Activated naive CD8-positive, alpha-beta T cell treated with anti-CD3 and anti-CD28 coated beads, Interleukin-2, amount 50 U/mL, for 24 hours (primary cell): Measurements from ENCODE around the gene TMPRSS7.
"Not testable (repeated sequence)": the region's sequence is repeated elsewhere in the genome, so short reads cannot be mapped to it uniquely, and the experiment has no call there.

ENCODE experiments used
- ATAC-seq: fragments of 150-1000 bp; cut with Tn5 transposase; one replicate; pipeline ENCODE4 v1.10.0; 2021
- DNase-seq: peaks from one replicate; pipeline ENCODE4 v3.0.0; 2021
- H3K27ac Mint-ChIP-seq: one replicate; pipeline ENCODE4 v1.8.0; 2021; ENCODE audit warnings: mild to moderate bottlenecking, mixed read lengths
- H3K27me3 Mint-ChIP-seq: one replicate; pipeline ENCODE4 v1.8.0; 2021; ENCODE audit warnings: mixed read lengths
- H3K36me3 Mint-ChIP-seq: one replicate; pipeline ENCODE4 v1.8.0; 2021; ENCODE audit warnings: low read depth, mixed read lengths
- H3K4me1 Mint-ChIP-seq: one replicate; pipeline ENCODE4 v1.8.0; 2021; ENCODE audit warnings: mixed read lengths
- H3K4me3 Mint-ChIP-seq: one replicate; pipeline ENCODE4 v1.8.0; 2021; ENCODE audit warnings: mild to moderate bottlenecking, moderate library complexity, mixed read lengths
- H3K9me3 Mint-ChIP-seq: one replicate; pipeline ENCODE4 v1.8.0; 2021; ENCODE audit warnings: mixed read lengths

Gene TMPRSS7

DNA sequence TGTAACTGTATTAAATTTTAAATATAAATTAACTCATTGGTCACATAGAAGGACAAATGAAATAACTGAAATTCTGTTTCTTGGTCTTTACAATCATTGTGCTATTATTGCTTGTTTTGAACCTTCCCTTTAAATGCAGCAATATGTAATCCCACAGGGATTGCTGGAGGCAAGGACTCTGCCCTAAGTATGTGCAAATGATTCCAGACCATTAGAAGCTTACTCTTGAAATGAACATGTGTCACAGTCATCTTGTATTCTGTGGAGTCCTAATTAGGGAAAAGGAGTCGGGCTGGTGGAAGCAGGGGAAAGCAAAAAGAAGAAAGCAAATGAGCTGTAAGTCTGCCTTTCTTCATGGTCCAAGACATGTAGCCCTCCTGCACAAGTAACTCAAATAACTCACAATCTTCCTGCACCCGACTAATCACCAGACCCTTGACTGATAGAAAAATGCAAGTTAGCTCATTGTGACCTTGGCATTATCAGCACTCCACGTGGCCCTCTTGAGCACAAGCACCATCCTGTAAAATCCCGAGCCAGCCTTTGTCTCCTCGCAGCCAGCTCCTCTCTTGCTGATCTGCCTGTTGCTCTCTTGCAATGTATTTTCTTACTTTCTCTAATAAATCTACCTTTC is 2.3 kb upstream of the TMPRSS7 start:
- H3K27me3 Mint-ChIP-seq, result peaks cover 1% of the 10 kb centered on the region
- H3K4me1 Mint-ChIP-seq, result no peaks in the 10 kb centered on the region
- DNase-seq (no peak), ATAC-seq (no peak)
- H3K9me3 Mint-ChIP-seq, result no peaks in the 10 kb centered on the region
- no peak overlapping the region for H3K4me3 Mint-ChIP-seq
- H3K36me3 Mint-ChIP-seq, result no peaks in the 10 kb centered on the region
- no peak overlapping the region for H3K27ac Mint-ChIP-seq

DNA sequence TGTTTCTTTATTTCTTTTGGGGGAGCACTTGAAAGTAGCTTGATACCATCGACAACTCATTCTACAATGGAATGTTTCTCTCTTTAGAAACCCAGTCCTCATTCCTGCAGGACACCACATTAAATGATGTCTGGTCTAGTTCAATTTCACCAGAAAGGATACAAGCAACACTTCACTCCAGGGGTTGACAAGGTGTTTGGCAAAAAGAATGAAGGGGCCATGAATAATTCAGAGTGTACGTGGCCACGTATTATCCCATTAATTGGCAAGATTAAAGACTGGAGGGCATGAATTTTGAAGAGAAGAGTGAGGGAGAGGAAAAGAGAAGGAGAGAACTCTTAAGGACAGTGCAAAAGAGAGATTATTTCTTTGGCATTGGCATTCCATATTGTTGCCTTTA is 705 bp downstream of the TMPRSS7 start:
- Mint-ChIP-seq H3K36me3 (no peaks in the 10 kb centered on the region), H3K4me3 (no peak overlapping the region), H3K27me3 (peaks cover 1% of the 10 kb centered on the region), H3K27ac (no peak overlapping the region), H3K9me3 (peaks cover 3% of the 10 kb centered on the region), H3K4me1 (no peaks in the 10 kb centered on the region)
- DNase-seq (no peak), ATAC-seq (no peak)

DNA sequence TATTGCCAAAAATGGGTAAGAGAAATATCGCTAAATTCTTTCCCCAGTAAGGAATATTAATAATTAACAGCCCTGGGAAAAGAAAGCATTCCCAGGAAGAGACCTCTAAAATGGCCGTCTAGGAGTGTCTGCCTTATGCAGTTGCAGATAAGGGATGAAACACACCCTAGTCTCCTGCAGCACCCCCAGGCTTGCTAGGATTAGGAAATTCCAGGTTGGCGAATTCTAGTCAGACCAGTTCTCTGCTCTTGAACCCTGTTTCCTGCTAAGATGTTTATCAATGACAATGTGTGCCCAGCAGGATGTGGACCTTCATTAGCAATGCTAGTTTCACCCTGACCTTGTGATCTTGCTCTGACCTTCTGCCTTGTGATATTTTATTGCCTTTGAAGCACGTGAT is 2.7 kb downstream of the TMPRSS7 start:
- not testable (repeated sequence) for ATAC-seq, H3K4me3 Mint-ChIP-seq, H3K27me3 Mint-ChIP-seq, DNase-seq, H3K27ac Mint-ChIP-seq, H3K9me3 Mint-ChIP-seq, H3K4me1 Mint-ChIP-seq, H3K36me3 Mint-ChIP-seq

DNA sequence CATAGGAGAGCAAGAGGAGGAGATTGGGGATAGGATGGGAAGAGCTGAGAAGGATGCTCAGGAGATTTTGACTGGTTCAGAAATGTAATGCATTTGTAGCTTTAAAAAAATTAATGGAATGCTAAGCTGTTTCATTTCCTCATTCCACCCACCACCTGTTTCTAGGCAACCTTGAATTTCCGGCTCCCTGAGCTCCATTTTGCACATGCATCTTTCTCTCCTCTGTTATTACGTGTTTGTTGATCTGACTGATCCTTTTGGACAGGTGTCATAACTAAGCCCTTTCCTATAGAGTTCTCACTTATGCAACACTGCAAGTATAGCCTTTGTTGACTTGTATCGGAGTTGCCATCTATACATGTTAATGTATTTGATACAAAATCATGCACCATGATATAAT is 4.3 kb downstream of the TMPRSS7 start:
- ATAC-seq (no peak), DNase-seq (no peak)
- H3K27ac Mint-ChIP-seq, result no peak overlapping the region
- H3K9me3 Mint-ChIP-seq, result peaks cover 3% of the 10 kb centered on the region
- H3K36me3 Mint-ChIP-seq, result no peaks in the 10 kb centered on the region
- no peak overlapping the region for H3K4me3 Mint-ChIP-seq
- no peaks in the 10 kb centered on the region for H3K27me3 Mint-ChIP-seq
- H3K4me1 Mint-ChIP-seq, result no peaks in the 10 kb centered on the region

DNA sequence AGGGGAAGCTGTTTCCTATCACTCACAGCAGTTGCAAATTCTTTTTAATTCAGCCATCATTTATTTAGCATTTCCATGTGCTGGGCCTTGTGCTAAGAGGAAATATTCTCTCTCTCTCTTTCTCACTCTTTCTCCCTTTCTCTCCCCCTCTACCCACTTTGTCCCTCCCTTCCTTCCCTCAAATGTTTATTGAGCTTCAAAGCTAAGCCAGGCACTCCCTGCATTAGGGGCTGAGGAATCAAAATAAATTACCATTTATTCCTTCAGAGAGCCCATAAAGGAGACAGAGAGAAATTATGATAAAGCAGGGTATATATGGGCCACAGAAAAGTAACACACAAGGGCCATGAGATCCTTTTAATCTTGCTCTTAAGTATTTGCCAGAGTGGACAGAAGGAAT is 6.8 kb downstream of the TMPRSS7 start:
- ATAC-seq, result no peak
- Mint-ChIP-seq H3K4me1 (no peaks in the 10 kb centered on the region), H3K27ac (no peak overlapping the region), H3K9me3 (peaks cover 3% of the 10 kb centered on the region), H3K27me3 (no peaks in the 10 kb centered on the region), H3K36me3 (no peaks in the 10 kb centered on the region), H3K4me3 (no peak overlapping the region)
- no peak for DNase-seq

DNA sequence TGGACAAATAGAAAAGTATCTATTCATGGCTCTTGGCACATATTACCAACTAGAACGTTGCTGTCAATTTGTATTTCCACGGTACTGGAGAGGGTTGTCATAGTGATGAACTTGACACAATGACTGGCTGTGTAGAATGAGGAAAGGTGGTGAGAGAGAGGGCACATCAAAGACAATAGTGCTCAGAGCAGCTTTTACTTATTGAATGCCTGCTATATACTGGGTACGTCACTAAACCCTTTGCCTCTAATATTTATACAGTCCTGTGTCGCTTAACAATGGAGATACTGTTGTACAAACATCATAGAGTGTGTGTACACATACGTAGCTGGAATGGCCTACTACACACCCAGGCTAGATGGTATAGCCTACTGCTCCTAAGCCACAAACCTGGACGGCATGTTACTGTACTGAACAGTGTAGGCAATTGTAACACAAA is 8.3 kb downstream of the TMPRSS7 start:
- Mint-ChIP-seq H3K36me3 (no peaks in the 10 kb centered on the region), H3K9me3 (no peaks in the 10 kb centered on the region), H3K4me3 (no peak overlapping the region), H3K27me3 (no peaks in the 10 kb centered on the region), H3K27ac (no peak overlapping the region), H3K4me1 (no peaks in the 10 kb centered on the region)
- ATAC-seq (peak; percentile 2), DNase-seq (no peak)

DNA sequence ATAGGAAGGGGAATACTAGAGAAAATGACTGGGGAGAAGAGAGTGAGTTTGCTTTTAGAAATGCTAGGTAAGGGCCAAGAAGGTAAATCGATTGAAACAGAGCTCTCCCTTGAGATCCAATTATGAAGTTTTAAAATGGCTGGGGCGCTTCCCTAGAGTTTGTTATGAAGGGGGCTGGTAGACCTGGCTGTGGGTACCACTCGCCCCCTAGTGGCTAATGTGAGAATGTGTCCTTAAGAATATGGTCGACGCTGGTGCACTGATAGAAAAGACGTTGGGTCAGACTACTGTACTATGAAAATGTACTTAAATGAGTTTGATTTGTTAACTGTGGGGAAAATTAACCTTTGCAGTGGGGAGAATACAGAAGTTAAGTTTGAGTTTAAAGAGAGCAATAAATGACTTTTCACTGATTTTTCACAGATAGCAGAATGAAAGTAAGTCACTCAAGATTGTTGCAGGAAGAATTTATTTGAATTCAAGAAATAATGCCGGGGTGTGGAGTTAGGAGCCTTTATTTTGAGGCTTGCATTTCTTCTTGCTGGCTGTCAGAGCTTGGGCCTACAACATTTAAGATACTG is 9.2 kb downstream of the TMPRSS7 start:
- peak; percentile 93 for ATAC-seq
- Mint-ChIP-seq H3K4me3 (no peak overlapping the region), H3K27me3 (no peaks in the 10 kb centered on the region), H3K27ac (no peak overlapping the region), H3K9me3 (no peaks in the 10 kb centered on the region), H3K36me3 (no peaks in the 10 kb centered on the region), H3K4me1 (no peaks in the 10 kb centered on the region)
- DNase-seq, result peak; percentile 35

DNA sequence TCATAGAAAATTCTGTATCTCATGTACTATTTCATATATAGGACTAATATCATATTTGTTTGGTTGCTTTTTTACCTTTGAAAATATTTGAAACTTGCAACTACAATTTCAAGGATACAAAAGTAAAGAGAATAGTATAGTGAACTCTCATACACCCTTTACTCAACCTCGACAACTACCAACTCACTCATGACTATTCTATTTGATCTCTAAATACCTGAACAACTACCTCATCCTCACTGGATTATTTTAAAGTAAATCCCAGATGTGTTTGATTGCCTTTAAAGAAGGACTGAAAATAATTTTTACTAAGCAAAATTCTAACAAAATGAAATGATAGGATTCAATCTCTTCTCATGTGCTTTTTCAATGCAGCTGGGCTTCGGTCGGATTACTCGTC is 12.1 kb downstream of the TMPRSS7 start:
- no peaks in the 10 kb centered on the region for H3K9me3 Mint-ChIP-seq
- H3K4me3 Mint-ChIP-seq, result no peak overlapping the region
- no peak overlapping the region for H3K27ac Mint-ChIP-seq
- no peaks in the 10 kb centered on the region for H3K27me3 Mint-ChIP-seq
- ATAC-seq (no peak), DNase-seq (no peak)
- H3K36me3 Mint-ChIP-seq, result no peaks in the 10 kb centered on the region
- H3K4me1 Mint-ChIP-seq, result no peaks in the 10 kb centered on the region

DNA sequence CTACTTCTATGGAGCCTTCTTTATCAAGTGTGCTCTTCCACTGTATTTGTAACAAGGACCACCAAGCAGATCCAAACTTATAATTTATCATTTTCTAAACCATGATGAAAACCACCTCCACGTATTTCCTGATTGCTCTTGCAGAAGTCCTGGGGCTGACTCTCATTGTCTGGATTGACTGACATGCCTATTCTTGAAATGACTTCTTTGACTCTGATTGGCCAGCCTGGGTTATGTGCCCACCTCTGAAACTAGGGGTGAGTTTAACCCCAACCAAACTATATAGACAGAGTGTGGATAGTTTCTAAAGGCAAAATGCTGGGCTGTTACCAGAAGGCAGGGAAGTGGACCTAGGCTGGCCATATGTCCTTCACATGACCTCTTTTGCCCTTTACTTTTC is 12.7 kb downstream of the TMPRSS7 start:
- Mint-ChIP-seq H3K4me3 (no peak overlapping the region), H3K9me3 (no peaks in the 10 kb centered on the region), H3K36me3 (no peaks in the 10 kb centered on the region), H3K4me1 (no peaks in the 10 kb centered on the region), H3K27ac (no peak overlapping the region), H3K27me3 (no peaks in the 10 kb centered on the region)
- ATAC-seq, result no peak
- DNase-seq, result no peak

DNA sequence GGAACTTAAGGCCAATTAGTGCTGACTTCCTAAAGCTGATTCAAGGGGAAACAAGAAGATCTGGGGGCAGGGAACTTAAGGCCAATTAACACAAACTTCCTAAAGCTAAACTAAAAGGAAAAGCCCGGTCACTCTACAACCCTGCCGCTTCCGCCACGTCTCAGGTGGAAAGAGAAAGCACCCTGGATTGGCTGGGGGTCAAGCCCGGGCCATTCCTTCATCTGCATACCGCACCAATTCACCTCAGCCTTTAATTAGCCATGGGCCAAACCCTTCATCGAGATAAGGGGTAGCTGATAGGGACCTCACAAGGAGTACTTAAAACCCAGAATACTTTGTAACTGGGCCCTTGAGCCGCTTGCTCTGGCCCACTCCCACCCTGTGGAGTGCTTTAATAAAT is 14.4 kb downstream of the TMPRSS7 start:
- no peaks in the 10 kb centered on the region for H3K9me3 Mint-ChIP-seq
- ATAC-seq, result no peak
- H3K36me3 Mint-ChIP-seq, result no peaks in the 10 kb centered on the region
- peaks cover 3% of the 10 kb centered on the region for H3K27me3 Mint-ChIP-seq
- H3K27ac Mint-ChIP-seq, result no peak overlapping the region
- no peak for DNase-seq
- no peak overlapping the region for H3K4me3 Mint-ChIP-seq
- no peaks in the 10 kb centered on the region for H3K4me1 Mint-ChIP-seq

DNA sequence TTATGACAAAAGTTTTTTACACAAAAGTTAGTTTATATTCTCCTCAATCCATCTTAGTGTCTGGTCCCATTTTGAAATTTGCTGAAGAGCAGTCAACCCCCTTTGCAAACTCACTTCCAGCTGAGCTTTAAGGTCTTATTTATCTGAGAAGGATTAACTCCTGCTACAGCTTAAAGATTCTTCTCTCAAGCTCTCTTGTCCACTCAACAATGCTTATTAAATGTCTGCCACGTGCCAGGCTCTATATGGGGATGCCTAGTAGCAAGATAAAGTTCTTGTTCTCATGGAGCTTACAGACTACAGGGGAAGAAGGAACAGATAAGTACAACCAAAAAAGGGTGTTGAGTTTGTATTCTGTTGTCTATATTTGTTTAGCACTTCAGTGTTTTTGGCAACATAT is 18.7 kb downstream of the TMPRSS7 start:
- Mint-ChIP-seq H3K4me1 (peaks cover 11% of the 10 kb centered on the region), H3K9me3 (no peaks in the 10 kb centered on the region), H3K27ac (no peak overlapping the region), H3K36me3 (no peaks in the 10 kb centered on the region), H3K4me3 (no peak overlapping the region), H3K27me3 (peaks cover 3% of the 10 kb centered on the region)
- DNase-seq (no peak), ATAC-seq (no peak)

DNA sequence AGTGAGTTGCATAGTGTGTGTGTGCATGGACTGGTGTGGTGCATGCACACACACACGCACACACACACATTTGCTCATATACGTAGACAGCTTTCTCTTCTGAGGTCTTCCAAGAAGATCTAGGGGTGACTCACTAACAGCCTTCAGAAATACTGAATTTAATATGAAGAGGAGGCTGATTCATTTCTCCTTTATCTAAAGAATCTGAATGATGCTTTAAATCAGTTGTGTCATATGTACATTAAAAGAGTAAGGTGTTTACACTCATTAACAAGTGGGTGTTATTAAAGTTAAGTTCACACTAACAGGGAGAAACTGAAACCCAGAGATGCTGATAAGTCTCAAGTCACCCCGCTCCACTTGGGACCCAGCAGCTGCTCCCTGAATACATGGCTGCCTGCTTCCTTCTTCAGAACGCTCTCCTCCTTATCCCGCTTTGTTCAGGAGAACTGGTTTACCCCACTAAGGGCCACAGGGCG is 22.0 kb downstream of the TMPRSS7 start:
- Mint-ChIP-seq H3K4me1 (peaks cover 11% of the 10 kb centered on the region), H3K9me3 (no peaks in the 10 kb centered on the region), H3K27me3 (peaks cover 3% of the 10 kb centered on the region), H3K27ac (no peak overlapping the region), H3K4me3 (no peak overlapping the region), H3K36me3 (no peaks in the 10 kb centered on the region)
- ATAC-seq (peak; percentile 93), DNase-seq (peak; percentile 8)

DNA sequence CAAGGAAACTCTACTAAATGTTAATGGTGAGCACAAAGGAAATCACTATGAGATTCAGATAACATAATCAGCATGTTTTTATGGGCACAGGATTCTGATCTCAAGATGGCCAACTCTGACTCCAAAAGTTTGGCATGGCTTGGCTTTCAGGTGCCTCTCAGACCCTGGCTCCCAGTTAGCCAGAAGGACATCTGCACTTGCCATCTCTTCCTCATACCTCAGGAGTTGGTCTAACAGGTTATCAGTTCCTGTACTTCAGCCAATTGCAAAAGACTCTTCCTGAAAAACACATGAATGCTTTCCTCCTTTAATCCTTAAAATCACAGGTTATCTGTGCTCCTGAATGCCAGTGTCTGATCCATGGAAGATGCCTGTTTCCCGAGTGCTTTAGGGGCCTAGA is 25.0 kb downstream of the TMPRSS7 start:
- H3K27ac Mint-ChIP-seq, result no peak overlapping the region
- no peak for ATAC-seq
- no peaks in the 10 kb centered on the region for H3K27me3 Mint-ChIP-seq
- DNase-seq, result no peak
- H3K4me3 Mint-ChIP-seq, result no peak overlapping the region
- H3K4me1 Mint-ChIP-seq, result peaks cover 11% of the 10 kb centered on the region
- no peaks in the 10 kb centered on the region for H3K36me3 Mint-ChIP-seq
- H3K9me3 Mint-ChIP-seq, result no peaks in the 10 kb centered on the region

DNA sequence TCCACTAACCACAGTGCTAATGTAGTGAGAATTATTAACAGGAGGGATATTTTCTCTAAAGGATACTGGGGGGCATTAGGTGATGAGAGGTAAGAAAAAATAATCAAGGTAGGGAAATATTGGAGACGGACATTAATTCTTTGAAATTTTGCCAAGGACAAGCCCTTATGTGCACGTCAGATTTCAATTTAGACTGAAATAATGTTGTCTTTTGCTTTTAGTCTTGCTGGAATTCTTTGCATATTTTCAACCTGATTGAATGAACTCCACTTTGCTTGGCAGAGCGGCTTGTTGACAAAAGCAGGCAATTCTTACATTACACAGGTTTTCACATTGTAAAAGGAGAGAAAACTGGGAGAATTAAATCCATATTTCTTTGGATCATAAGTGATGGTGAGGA is 26.6 kb downstream of the TMPRSS7 start:
- no peak for DNase-seq
- Mint-ChIP-seq H3K36me3 (no peaks in the 10 kb centered on the region), H3K9me3 (no peaks in the 10 kb centered on the region), H3K27ac (no peak overlapping the region), H3K27me3 (no peaks in the 10 kb centered on the region), H3K4me1 (peaks cover 8% of the 10 kb centered on the region), H3K4me3 (no peak overlapping the region)
- no peak for ATAC-seq

DNA sequence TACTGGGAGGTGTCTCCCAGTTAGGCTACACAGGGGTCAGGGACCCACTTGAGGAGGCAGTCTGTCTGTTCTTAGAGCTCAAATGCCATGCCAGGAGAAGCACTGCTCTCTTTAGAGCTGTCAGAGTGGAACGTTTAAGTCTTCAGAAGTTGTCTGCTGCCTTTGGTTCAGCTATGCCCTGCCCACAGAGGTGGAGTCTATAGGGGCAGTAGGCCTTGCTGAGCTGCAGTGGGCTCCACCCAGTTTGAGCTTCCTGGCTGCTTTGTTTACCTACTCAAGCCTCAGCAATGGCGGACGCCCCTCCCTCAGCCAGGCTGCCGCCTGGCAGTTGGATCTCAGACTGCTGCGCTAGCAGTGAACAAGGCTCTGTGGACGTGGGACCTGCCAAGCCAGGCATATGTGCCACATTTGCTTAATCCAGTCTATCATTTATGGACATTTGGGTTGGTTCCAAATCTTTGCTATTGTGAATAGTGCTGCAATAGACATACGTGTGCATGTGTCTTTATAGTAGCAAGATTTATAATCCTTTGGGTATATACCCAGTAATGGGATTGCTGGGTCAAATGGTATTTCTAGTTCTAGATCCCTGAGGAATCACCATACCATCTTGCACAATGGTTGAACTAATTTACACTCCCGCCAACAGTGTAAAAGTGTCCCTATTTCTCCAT is 38.0 kb downstream of the TMPRSS7 start:
- Mint-ChIP-seq H3K27ac (peak overlapping the region; percentile 41), H3K4me3 (peak overlapping the region; percentile 49), H3K4me1 (peaks cover 32% of the 10 kb centered on the region)
- H3K9me3 Mint-ChIP-seq, H3K36me3 Mint-ChIP-seq, H3K27me3 Mint-ChIP-seq: not testable (repeated sequence)
- peak; percentile 17 for ATAC-seq
- DNase-seq, result peak; percentile 42
